Endodermal cell (in vitro differentiated cells): ENCODE measurements around the gene CAPN11. TPM values are rescaled to one million over a fixed set of nuclear protein-coding genes. Genes with fewer than 3 reads are reported as not detected.

Experiments used
- DNase-seq: peaks from one replicate; pipeline ENCODE4 v3.0.0-alpha.2; 2017
- H3K27ac ChIP-seq: 2 replicates; pipeline ENCODE4 v1.5.1; 2013; ENCODE audit warnings: mild to moderate bottlenecking, low read depth, low read length, moderate library complexity
- H3K27me3 ChIP-seq: 2 replicates; pipeline ENCODE4 v1.6.1; 2013; ENCODE audit warnings: mild to moderate bottlenecking, low read length, moderate library complexity; ENCODE audit not compliant: insufficient read depth, control insufficient read depth, poor library complexity, severe bottlenecking
- H3K36me3 ChIP-seq: 2 replicates; pipeline ENCODE4 v1.7.0; 2013; ENCODE audit warnings: mild to moderate bottlenecking, low read length, moderate library complexity; ENCODE audit not compliant: control insufficient read depth, insufficient read depth
- H3K4me1 ChIP-seq: one replicate; pipeline ENCODE4 v1.7.0; 2013; ENCODE audit warnings: low read length; ENCODE audit not compliant: control insufficient read depth, insufficient read depth
- H3K4me3 ChIP-seq: 2 replicates; pipeline ENCODE4 v1.5.1; 2013; ENCODE audit warnings: mild to moderate bottlenecking, low read length, moderate library complexity
- H3K9ac ChIP-seq: 2 replicates; pipeline ENCODE4 v1.6.1; 2013; ENCODE audit warnings: mild to moderate bottlenecking, low read length, moderate library complexity; ENCODE audit not compliant: poor library complexity, severe bottlenecking; ENCODE audit errors: extremely low read depth
- H3K9me3 ChIP-seq: 2 replicates; pipeline ENCODE4 v1.6.1; 2013; ENCODE audit warnings: mild to moderate bottlenecking, low read length, moderate library complexity; ENCODE audit not compliant: control insufficient read depth
- H3K27ac Mint-ChIP-seq: 2 replicates; pipeline ENCODE4 v1.8.0; 2020; ENCODE audit warnings: mixed read lengths
- H3K27me3 Mint-ChIP-seq: 2 replicates; pipeline ENCODE4 v1.8.0; 2021; ENCODE audit warnings: mild to moderate bottlenecking, mixed read lengths; ENCODE audit not compliant: insufficient read depth
- H3K36me3 Mint-ChIP-seq: 2 replicates; pipeline ENCODE4 v1.8.0; 2020; ENCODE audit warnings: low read depth, mixed read lengths
- H3K4me1 Mint-ChIP-seq: 2 replicates; pipeline ENCODE4 v1.8.0; 2020; ENCODE audit warnings: mixed read lengths
- H3K4me3 Mint-ChIP-seq: 2 replicates; pipeline ENCODE4 v1.8.0; 2020; ENCODE audit warnings: mild to moderate bottlenecking, moderate library complexity, mixed read lengths
- H3K9me3 Mint-ChIP-seq: 2 replicates; pipeline ENCODE4 v1.8.0; 2020; ENCODE audit warnings: mild to moderate bottlenecking, mixed read lengths
- CTCF ChIP-seq: fragments of 200-600 bp; sonication (generic); conservative IDR thresholded peaks from 2 replicates; pipeline ENCODE4 v1.5.0; 2021; ENCODE audit warnings: antibody characterized with exemption, mild to moderate bottlenecking
- WGBS, 2 experiments: methylation state at CpG; one replicate each; pipeline versions ENCODE4 v1.1.5 to v1.1.7; 2013; ENCODE audit warnings: missing lambda C conversion rate in 2 of 2, mixed read lengths in 1 of 2; ENCODE audit not compliant: insufficient coverage in 1 of 2, insufficient read length in 1 of 2; 5-methylcytosine and 5-hydroxymethylcytosine counted together
- total RNA-seq, 2 donors: library from RNA; stranded (reverse); fragmentation: NEBNext Ultra II Directional in 1 of 2; extraction: Animal tissue kit (Norgen Biotek cat#: 25700) in 1 of 2; gene quantifications; 2 replicates in 1 of 2; 3 replicates in 1 of 2; pipeline ENCODE4 v1.2.1, GENCODE V29; 2021

Gene CAPN11
- total RNA-seq, 2 donors from 2014 or later: 0.53 to 1.2 TPM

GRCh38 chr6:44169886-44170570 lies 11.4 kb downstream of the CAPN11 start:
- Histone ChIP-seq H3K4me3 (no peak overlapping the region), H3K9ac (no peak overlapping the region), H3K27ac (no peak overlapping the region), H3K4me1 (no peaks in the 10 kb centered on the region), H3K9me3 (no peaks in the 10 kb centered on the region), H3K27me3 (no peaks in the 10 kb centered on the region), H3K36me3 (no peaks in the 10 kb centered on the region)
- Mint-ChIP-seq H3K9me3 (no peaks in the 10 kb centered on the region), H3K27ac (no peak overlapping the region), H3K36me3 (no peaks in the 10 kb centered on the region), H3K4me1 (peaks cover 14% of the 10 kb centered on the region), H3K27me3 (peaks cover 17% of the 10 kb centered on the region), H3K4me3 (no peak overlapping the region)
- peak; percentile 44 for DNase-seq
- TF ChIP-seq CTCF: no peak
- WGBS, 2 experiments: 82 to 84% methylated on average over 7 to 10 of the region's 10 CpGs

- H3K27ac ChIP-seq: no peak overlapping the region
These were observed 13.4 kb downstream of the CAPN11 start for GRCh38 chr6:44171899-44172546.

More at GRCh38 chr6:44171899-44172546, 13.4 kb downstream of the CAPN11 start:
- H3K4me1 ChIP-seq: no peaks in the 10 kb centered on the region
- H3K9ac ChIP-seq: no peak overlapping the region
- H3K9me3 Mint-ChIP-seq: no peaks in the 10 kb centered on the region
- no peak overlapping the region for H3K27ac Mint-ChIP-seq
- peaks cover 12% of the 10 kb centered on the region for H3K27me3 Mint-ChIP-seq
- no peaks in the 10 kb centered on the region for H3K36me3 ChIP-seq
- WGBS, 2 experiments: 83 to 85% methylated on average over 5 to 12 of the region's 12 CpGs
- TF ChIP-seq CTCF: no peak
- H3K4me3 ChIP-seq: no peak overlapping the region
- DNase-seq: peak; percentile 43
- H3K4me1 Mint-ChIP-seq: peaks cover 7% of the 10 kb centered on the region
- no peaks in the 10 kb centered on the region for H3K9me3 ChIP-seq
- H3K4me3 Mint-ChIP-seq: no peak overlapping the region
- no peaks in the 10 kb centered on the region for H3K27me3 ChIP-seq
- no peaks in the 10 kb centered on the region for H3K36me3 Mint-ChIP-seq
